CD1c-positive myeloid dendritic cell (primary cell): Measurements from ENCODE around the gene CDK9.
A peak's percentile ranks its signal among the peaks of the same experiment; 100 is the strongest.
"Not testable (repeated sequence)": the region's sequence is repeated elsewhere in the genome, so short reads cannot be mapped to it uniquely, and the experiment has no call there.

Experiments used
- DNase-seq: peaks from one replicate; pipeline ENCODE4 v3.0.0-alpha.2; 2016; ENCODE audit errors: extremely low spot score

CDK9 gene

GRCh38 chr9:127785933-127786772 lies at the start of gene CDK9:
TSS of gene CDK9 (plus strand) at chr9:127786034. CDS start at chr9:127786149, 115 bp downstream.
- DNase-seq = peak; percentile 95

GRCh38 chr9:127738666-127739065 lies 47.2 kb upstream of the CDK9 start:
- no peak for DNase-seq

- peak; percentile 10 for DNase-seq
These were observed 46.1 kb upstream of the CDK9 start for GRCh38 chr9:127739614-127740330.

- DNase-seq = no peak
These were observed 43.9 kb upstream of the CDK9 start for GRCh38 chr9:127741831-127742434.

GRCh38 chr9:127742435-127743088 lies 43.3 kb upstream of the CDK9 start:
- DNase-seq = no peak

- DNase-seq = no peak
These were observed 41.3 kb upstream of the CDK9 start for GRCh38 chr9:127744398-127745110.

- no peak for DNase-seq
These were observed 38.8 kb upstream of the CDK9 start for GRCh38 chr9:127746959-127747569.

GRCh38 chr9:127749090-127749787 lies 36.6 kb upstream of the CDK9 start:
- no peak for DNase-seq

- no peak for DNase-seq
These were observed 34.4 kb upstream of the CDK9 start for GRCh38 chr9:127751269-127752054.

- no peak for DNase-seq
These were observed 32.7 kb upstream of the CDK9 start for GRCh38 chr9:127753148-127753547.

GRCh38 chr9:127753622-127754021 lies 32.2 kb upstream of the CDK9 start:
- peak; percentile 84 for DNase-seq

GRCh38 chr9:127754099-127755060 lies 31.5 kb upstream of the CDK9 start:
- DNase-seq = no peak

- DNase-seq = no peak
These were observed 30.5 kb upstream of the CDK9 start for GRCh38 chr9:127755061-127756060.

GRCh38 chr9:127756233-127756632 lies 29.6 kb upstream of the CDK9 start:
- DNase-seq = no peak

- not testable (repeated sequence) for DNase-seq
These were observed 29.1 kb upstream of the CDK9 start for GRCh38 chr9:127756776-127757175.

- DNase-seq = no peak
These were observed 27.0 kb upstream of the CDK9 start for GRCh38 chr9:127758843-127759242.

GRCh38 chr9:127761061-127761460 lies 24.8 kb upstream of the CDK9 start:
- DNase-seq = no peak
